Breast epithelium (tissue), 3 donors: ENCODE data around the gene ADAMTS13.

Source experiments
- CTCF ChIP-seq, 3 donors: fragments of 450-650 bp; IDR thresholded peaks; one replicate each; pipeline ENCODE4 v1.5.1; 2016 to 2017; ENCODE audit warnings: antibody characterized with exemption in 3 of 3, mild to moderate bottlenecking in 3 of 3, moderate library complexity in 3 of 3
- POLR2AphosphoS5 ChIP-seq, 3 donors: sonication (generic); formaldehyde crosslinking; IDR thresholded peaks; one replicate each; pipeline ENCODE4 v1.6.1; 2017; ENCODE audit warnings: antibody characterized with exemption in 3 of 3

GRCh38 chr9:133468374-133468773, 46.2 kb downstream of the ADAMTS13 start:
- TF ChIP-seq POLR2AphosphoS5 (IDR thresholded peaks at IDR 0.05) = no peak
- TF ChIP-seq CTCF (IDR thresholded peaks at IDR 0.05) = no peak
